GM10847 (cell line): Measurements from ENCODE around the gene CARMIL1.

ENCODE experiments used
- POLR2A ChIP-seq: IDR thresholded peaks from 2 replicates; pipeline ENCODE4 v1.6.1; 2011; ENCODE audit not compliant: insufficient read length; ENCODE audit errors: extremely low read depth

The CARMIL1 gene

GRCh38 chr6:25489399-25489798 lies 210.2 kb downstream of the CARMIL1 start:
- TF ChIP-seq POLR2A, result no peak

- TF ChIP-seq POLR2A, result no peak
Measured at GRCh38 chr6:25490018-25490801, 211.0 kb downstream of the CARMIL1 start.

DNA sequence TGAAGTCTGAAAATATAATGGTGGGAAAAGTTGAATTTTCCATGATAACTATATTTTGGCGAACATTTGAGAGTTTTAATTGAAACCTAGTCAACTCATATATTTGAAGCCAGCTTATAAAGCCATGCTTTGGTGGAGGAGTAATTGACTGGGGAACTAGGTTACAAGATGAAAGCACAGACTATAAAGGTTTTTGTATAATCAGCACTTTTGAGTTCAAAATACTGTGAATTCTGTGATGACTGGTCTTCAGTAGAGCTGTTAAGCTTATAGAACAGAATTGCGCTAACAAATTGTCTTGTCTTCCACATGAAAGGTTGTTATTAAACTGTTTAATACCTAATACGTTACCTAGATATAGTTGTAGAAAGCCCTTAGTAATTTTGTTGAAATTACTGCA lies 213.8 kb downstream of the CARMIL1 start:
- no peak for TF ChIP-seq POLR2A

GRCh38 chr6:25494469-25494868 lies 215.3 kb downstream of the CARMIL1 start:
- TF ChIP-seq POLR2A, result no peak

- TF ChIP-seq POLR2A, result no peak
Measured at GRCh38 chr6:25497383-25498040, 218.3 kb downstream of the CARMIL1 start.

- no peak for TF ChIP-seq POLR2A
Measured at GRCh38 chr6:25498505-25498904, 219.3 kb downstream of the CARMIL1 start.

- no peak for TF ChIP-seq POLR2A
Measured at GRCh38 chr6:25499615-25500235, 220.6 kb downstream of the CARMIL1 start.

DNA sequence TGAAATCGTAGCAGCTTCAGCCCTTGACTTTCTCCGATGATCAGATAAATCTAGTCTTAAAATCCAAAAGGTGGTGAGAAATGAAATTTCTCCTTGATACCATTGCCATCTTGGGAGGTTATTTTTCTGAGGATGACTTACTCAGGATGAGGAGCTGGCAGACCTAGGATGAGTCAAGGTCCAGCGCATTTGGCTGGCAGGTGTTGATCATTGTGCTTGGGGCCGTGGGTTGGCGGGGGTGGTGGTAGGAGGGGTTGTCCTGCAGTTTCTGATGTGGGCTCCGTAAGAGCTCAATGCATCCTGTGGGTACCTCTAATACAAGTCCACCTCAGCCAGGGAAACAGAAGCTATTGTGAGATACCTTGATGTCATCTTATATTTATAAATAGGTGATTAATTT lies 224.5 kb downstream of the CARMIL1 start:
- TF ChIP-seq POLR2A, result no peak

GRCh38 chr6:25504661-25505060 lies 225.5 kb downstream of the CARMIL1 start:
- no peak for TF ChIP-seq POLR2A

DNA sequence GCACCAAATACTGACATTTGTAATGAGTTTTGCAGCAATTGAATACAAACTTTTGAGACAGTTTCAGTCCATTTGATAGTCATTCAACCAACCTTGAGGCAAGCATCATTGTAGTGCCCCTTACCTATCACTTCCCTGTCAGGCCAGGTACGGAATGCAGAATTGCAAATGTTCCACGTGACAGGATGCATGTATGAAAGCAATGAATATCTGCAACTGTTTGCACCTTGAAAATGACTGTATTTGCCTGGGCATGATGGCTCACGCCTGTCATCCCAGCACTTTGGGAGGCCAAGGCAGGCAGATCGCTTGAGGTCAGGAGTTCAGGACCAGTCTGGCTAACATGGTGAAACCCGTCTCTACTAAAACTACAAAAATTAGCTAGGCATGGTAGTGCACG lies 226.8 kb downstream of the CARMIL1 start:
- TF ChIP-seq POLR2A, result no peak

- TF ChIP-seq POLR2A, result no peak
Measured at GRCh38 chr6:25508051-25508450, 228.9 kb downstream of the CARMIL1 start.

DNA sequence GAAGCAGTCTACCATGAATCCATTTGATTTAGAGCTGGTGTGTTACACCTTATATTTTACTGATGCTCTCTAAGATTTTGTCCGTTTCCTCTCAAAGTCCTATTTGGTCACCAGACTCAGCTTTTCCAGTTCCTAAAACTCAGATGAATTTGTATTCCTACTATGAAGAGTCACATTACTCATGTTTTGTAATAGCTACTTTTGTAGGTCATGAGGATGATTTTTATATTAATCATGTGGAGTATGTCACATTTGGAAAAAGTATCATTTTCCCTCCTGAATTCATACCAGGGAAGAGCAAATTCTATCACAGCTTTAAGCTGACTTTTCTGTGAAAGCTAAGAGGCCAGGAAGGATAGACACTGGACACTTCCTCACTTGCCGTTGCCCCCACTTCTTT lies 232.2 kb downstream of the CARMIL1 start:
- TF ChIP-seq POLR2A, result no peak

- no peak for TF ChIP-seq POLR2A
Measured at GRCh38 chr6:25512560-25512959, 233.4 kb downstream of the CARMIL1 start.

DNA sequence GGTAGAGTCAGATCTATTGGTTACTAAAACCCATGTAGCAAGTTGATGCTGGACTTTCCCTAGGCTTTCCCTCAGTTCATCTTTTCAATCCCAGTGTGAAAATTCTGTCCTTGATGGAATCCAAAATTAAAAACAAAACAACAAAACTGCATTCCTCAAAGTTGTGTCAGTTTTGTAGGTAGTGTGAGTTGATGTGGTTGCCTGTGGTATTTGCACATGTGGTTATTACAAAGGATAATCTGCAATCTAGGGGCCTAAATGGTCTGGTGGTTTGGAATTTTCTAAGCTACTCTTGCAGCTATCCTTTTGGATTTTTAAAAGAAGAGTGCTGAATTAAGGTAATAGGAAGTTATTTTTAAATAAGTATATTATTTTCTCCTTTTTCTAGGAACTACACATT lies 240.7 kb downstream of the CARMIL1 start:
- TF ChIP-seq POLR2A, result no peak

- TF ChIP-seq POLR2A, result no peak
Measured at GRCh38 chr6:25524542-25524941, 245.4 kb downstream of the CARMIL1 start.

DNA sequence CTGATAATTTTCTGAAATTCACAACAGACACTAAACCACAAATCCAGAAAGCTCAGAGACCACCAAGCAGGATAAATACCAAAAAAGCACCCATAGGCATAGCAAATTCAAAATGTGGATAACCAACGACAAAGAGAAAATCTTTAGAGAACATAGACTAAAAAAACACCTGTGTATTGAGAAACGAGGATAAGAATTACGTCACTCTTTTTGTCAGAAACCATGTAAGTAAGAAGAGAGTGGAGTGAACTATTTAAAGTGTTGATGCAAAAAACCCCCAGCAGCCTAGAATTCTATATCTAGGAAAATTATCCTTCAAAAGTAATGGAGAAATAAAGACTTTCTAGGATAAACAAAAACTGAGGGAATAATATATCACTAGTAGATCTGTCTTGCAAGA lies 245.9 kb downstream of the CARMIL1 start:
- no peak for TF ChIP-seq POLR2A
